Measurements from ENCODE around the gene PHF5A. TPM values are rescaled to one million over a fixed set of nuclear protein-coding genes. Genes with fewer than 3 reads are reported as not detected.

The PHF5A gene
- total RNA-seq, 1 experiment from 2014 or later = 62.9 TPM

DNA sequence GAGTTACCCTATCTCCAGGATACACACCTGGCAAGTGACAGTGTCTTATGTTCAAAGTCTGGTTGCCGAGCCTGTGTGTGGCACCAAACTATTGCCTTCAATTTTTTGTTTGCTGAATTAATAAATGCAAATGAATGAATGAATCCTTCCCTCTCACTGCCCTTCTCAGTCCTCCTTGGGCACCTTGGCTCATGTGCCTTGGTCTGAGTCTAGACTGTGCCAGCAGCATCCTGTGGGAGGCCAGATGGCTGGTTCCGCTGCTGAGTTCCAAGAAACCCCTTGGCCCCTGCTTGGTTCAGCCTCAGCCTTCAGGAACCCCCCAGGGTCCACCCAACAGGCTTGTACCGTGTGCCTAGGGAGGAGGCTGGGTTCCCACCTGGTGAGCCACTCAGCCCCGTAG, 52.9 kb downstream of the PHF5A start:
- peak overlapping the region; percentile 79 for H3K4me2 ChIP-seq
- TF ChIP-seq EZH2 (IDR thresholded peaks at IDR 0.05; ENCODE audit: low read depth) = no peak
- TF ChIP-seq, protein P1, sequence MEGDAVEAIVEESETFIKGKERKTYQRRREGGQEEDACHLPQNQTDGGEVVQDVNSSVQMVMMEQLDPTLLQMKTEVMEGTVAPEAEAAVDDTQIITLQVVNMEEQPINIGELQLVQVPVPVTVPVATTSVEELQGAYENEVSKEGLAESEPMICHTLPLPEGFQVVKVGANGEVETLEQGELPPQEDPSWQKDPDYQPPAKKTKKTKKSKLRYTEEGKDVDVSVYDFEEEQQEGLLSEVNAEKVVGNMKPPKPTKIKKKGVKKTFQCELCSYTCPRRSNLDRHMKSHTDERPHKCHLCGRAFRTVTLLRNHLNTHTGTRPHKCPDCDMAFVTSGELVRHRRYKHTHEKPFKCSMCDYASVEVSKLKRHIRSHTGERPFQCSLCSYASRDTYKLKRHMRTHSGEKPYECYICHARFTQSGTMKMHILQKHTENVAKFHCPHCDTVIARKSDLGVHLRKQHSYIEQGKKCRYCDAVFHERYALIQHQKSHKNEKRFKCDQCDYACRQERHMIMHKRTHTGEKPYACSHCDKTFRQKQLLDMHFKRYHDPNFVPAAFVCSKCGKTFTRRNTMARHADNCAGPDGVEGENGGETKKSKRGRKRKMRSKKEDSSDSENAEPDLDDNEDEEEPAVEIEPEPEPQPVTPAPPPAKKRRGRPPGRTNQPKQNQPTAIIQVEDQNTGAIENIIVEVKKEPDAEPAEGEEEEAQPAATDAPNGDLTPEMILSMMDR (conservative IDR thresholded peaks at IDR 0.05) = no peak
- H3K79me2 ChIP-seq (ENCODE audit: low read depth) = peaks cover 32% of the 10 kb centered on the region
- no peaks in the 10 kb centered on the region for H3K27me3 ChIP-seq (ENCODE audit: insufficient read depth, low read depth)
- no TSS peak for BruUV-seq (replicated peaks)
- ChIA-PET CTCF (interaction anchor here (0.6 kb wide), 1 partner anchor 16 kb away, joined by 3 read pairs; no protein-coding TSS in a partner anchor), POLR2A (ENCODE audit: unreplicated experiment) (no interaction called here)
- H3K9me3 ChIP-seq (ENCODE audit: insufficient read depth, low read depth) = no peaks in the 10 kb centered on the region
- H3K4me1 ChIP-seq (replicated peaks; ENCODE audit: insufficient read depth) = peaks cover 22% of the 10 kb centered on the region
- no peaks in the 10 kb centered on the region for H3K36me3 ChIP-seq (ENCODE audit: low read depth)
- H3K27ac ChIP-seq = no peak overlapping the region
- no peaks in the 10 kb centered on the region for H4K20me1 ChIP-seq (ENCODE audit: insufficient read depth)
- DNase-seq = no peak
- intact Hi-C loops (cut with micrococcal nuclease; ENCODE audit: unreplicated experiment) = no loop called here
- H3K4me3 ChIP-seq = no peak overlapping the region
- no peak overlapping the region for H2AFZ ChIP-seq
- H3K9me2 ChIP-seq (ENCODE audit: insufficient read depth) = no peaks in the 10 kb centered on the region
- H3F3A ChIP-seq (ENCODE audit: insufficient read depth, low read depth) = peaks cover 26% of the 10 kb centered on the region

DNA sequence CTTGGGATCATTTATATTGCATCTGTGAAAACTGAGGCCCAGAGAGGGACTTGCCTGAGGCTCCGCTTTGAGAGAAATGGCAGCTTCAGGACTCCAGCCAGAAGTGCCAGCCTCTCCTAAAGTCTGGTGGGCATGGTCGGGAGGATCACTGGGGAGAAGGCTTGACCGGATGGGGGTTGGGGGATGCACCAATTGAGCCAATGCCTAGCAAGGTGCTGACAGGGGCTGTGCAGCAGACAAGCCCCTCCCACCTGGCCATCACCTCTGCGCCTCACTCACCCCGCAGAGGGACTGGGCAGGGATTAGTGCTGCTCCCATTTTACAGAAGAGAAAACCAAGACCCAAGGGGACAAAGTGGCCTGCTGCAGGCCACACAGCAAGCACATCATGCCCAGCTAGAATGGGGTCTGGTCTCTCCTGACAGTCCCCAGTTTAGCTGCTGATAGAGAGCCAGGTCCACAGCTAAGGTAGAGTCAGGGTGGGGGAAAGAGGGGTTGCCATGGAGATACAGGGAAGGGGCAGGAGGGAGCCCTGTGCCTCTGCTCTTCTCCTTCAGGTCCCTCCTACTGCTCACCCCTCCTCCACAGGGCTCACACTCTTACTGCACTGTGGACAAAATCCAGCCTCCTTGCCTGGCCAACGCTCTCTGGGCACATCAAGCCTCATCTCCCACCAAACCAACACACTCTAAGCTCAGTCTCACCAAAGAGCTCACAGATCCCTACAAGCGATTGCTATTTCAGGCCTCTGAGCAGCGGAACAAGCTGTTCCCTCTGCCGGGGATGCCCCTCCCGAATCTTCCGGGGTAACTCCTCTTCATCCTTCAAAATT, 57.3 kb downstream of the PHF5A start:
- Histone ChIP-seq H4K20me1 (ENCODE audit: insufficient read depth) (no peaks in the 10 kb centered on the region), H3K4me2 (0 out of 2 replicates have a peak overlapping the region, but pooled peaks have one; percentile 79), H2AFZ (no peak overlapping the region), H3K4me3 (no peak overlapping the region), H3K4me1 (replicated peaks; ENCODE audit: insufficient read depth) (peaks cover 22% of the 10 kb centered on the region), H3F3A (ENCODE audit: insufficient read depth, low read depth) (peaks cover 18% of the 10 kb centered on the region), H3K27me3 (ENCODE audit: insufficient read depth, low read depth) (no peaks in the 10 kb centered on the region), H3K36me3 (ENCODE audit: low read depth) (no peaks in the 10 kb centered on the region), H3K79me2 (ENCODE audit: low read depth) (peaks cover 32% of the 10 kb centered on the region), H3K9me3 (ENCODE audit: insufficient read depth, low read depth) (no peaks in the 10 kb centered on the region), H3K27ac (no peak overlapping the region), H3K9me2 (ENCODE audit: insufficient read depth) (no peaks in the 10 kb centered on the region)
- CTCF ChIA-PET = interaction anchor here (0.6 to 0.8 kb wide), 2 partner anchors 106 to 638 kb away, joined by 3 to 7 read pairs; no protein-coding TSS in a partner anchor
- no peak for DNase-seq
- intact Hi-C loops (cut with micrococcal nuclease; ENCODE audit: unreplicated experiment) = no loop called here
- no peak for TF ChIP-seq EZH2 (IDR thresholded peaks at IDR 0.05; ENCODE audit: low read depth)
- TF ChIP-seq, protein P1 (conservative IDR thresholded peaks at IDR 0.05) = no peak
- no TSS peak for BruUV-seq (replicated peaks)
- POLR2A ChIA-PET (ENCODE audit: unreplicated experiment) = interaction anchor here (0.6 kb wide), 1 partner anchor 35 kb away, joined by 4 read pairs; the partner anchor contains the start of gene TOB2

DNA sequence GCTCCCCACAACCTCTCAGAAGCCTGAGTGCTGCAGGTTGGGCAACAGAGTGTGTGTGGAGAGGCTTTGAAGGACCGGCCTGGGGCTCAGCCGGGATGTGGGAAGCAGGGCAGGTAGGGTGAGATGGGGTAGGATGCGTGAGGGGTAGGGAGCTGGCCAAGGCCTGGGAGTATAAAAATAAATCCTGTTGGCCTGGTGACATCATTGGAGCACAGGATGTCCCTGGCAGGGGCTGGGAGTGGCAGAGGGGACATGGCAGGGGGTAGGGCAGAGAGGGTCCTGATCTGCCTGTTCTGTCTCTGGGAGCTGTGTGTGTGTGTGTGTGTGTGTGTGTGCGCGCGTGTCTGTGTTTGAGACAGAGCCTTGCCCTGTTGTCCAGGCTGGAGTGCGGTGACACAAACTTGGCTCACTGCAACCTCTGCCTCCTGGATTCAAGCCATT, 58.2 kb downstream of the PHF5A start:
- no peak for DNase-seq
- no peaks in the 10 kb centered on the region for H3K9me3 ChIP-seq (ENCODE audit: insufficient read depth, low read depth)
- TF ChIP-seq, protein P1 (conservative IDR thresholded peaks at IDR 0.05) = no peak
- TF ChIP-seq EZH2 (IDR thresholded peaks at IDR 0.05; ENCODE audit: low read depth) = no peak
- H3K4me2 ChIP-seq = no peak overlapping the region
- peaks cover 22% of the 10 kb centered on the region for H3K4me1 ChIP-seq (replicated peaks; ENCODE audit: insufficient read depth)
- no peaks in the 10 kb centered on the region for H4K20me1 ChIP-seq (ENCODE audit: insufficient read depth)
- H3K9me2 ChIP-seq (ENCODE audit: insufficient read depth) = no peaks in the 10 kb centered on the region
- BruUV-seq (replicated peaks) = no TSS peak
- no peaks in the 10 kb centered on the region for H3K27me3 ChIP-seq (ENCODE audit: insufficient read depth, low read depth)
- H3K4me3 ChIP-seq = no peak overlapping the region
- ChIA-PET CTCF (interaction anchor here (0.6 to 0.8 kb wide), 2 partner anchors 107 to 639 kb away, joined by 3 to 7 read pairs; no protein-coding TSS in a partner anchor), POLR2A (ENCODE audit: unreplicated experiment) (no interaction called here)
- no peak overlapping the region for H2AFZ ChIP-seq
- H3K36me3 ChIP-seq (ENCODE audit: low read depth) = no peaks in the 10 kb centered on the region
- H3K27ac ChIP-seq = no peak overlapping the region
- H3F3A ChIP-seq (ENCODE audit: insufficient read depth, low read depth) = peaks cover 18% of the 10 kb centered on the region
- H3K79me2 ChIP-seq (ENCODE audit: low read depth) = peaks cover 27% of the 10 kb centered on the region
- intact Hi-C loops (cut with micrococcal nuclease; ENCODE audit: unreplicated experiment) = no loop called here

Other genes with a start within 250 kb of the PHF5A start
- 0.63 and 0.74 TPM in 2 replicates for gene CHADL, start 227.8 kb downstream of the PHF5A start, total RNA-seq (2021)
- gene RANGAP1, start 182.5 kb downstream of the PHF5A start, total RNA-seq (2021) = 142 and 160 TPM in 2 replicates
- gene ZC3H7B, start 167.2 kb downstream of the PHF5A start, total RNA-seq (2021) = 54.5 and 62.7 TPM in 2 replicates
- 19.4 and 28.2 TPM in 2 replicates for gene TEF, start 86.8 kb downstream of the PHF5A start, total RNA-seq (2021)
- 50.0 and 57.4 TPM in 2 replicates for gene TOB2, start 21.9 kb downstream of the PHF5A start, total RNA-seq (2021)
- 76.7 and 80.0 TPM in 2 replicates for gene ACO2, start 425 bp upstream of the PHF5A start, total RNA-seq (2021)
- gene POLR3H, start 75.8 kb upstream of the PHF5A start, total RNA-seq (2021) = 47.6 and 49.7 TPM in 2 replicates
- 0.13 TPM in 1 of 2 replicates, not detected in the other for gene CSDC2, start 92.3 kb upstream of the PHF5A start, total RNA-seq (2021)
- gene PMM1, start 121.1 kb upstream of the PHF5A start, total RNA-seq (2021) = 49.3 and 53.1 TPM in 2 replicates
- 38.8 and 52.7 TPM in 2 replicates for gene DESI1, start 152.4 kb upstream of the PHF5A start, total RNA-seq (2021)
- gene XRCC6, start 152.6 kb upstream of the PHF5A start, total RNA-seq (2021) = 386 and 486 TPM in 2 replicates
- gene SNU13, start 220.2 kb upstream of the PHF5A start, total RNA-seq (2021) = 197 and 229 TPM in 2 replicates
- gene MEI1, start 230.8 kb upstream of the PHF5A start, total RNA-seq (2021) = 0.55 and 0.61 TPM in 2 replicates

Measured in PC-9 (cell line).